22Rv1 (cell line): ENCODE measurements around the gene RASD2.

Experiments used
- H3K27ac ChIP-seq: fragments of 450-650 bp; 2 replicates; pipeline ENCODE4 v1.5.1; 2017
- CTCF ChIP-seq: fragments of 450-650 bp; IDR thresholded peaks from 2 replicates; pipeline ENCODE4 v1.5.1; 2017; ENCODE audit warnings: mild to moderate bottlenecking
- ZFX ChIP-seq: fragments of 450-650 bp; IDR thresholded peaks from 2 replicates; pipeline ENCODE4 v1.6.1; 2017; ENCODE audit warnings: antibody characterized with exemption, borderline replicate concordance

Gene RASD2

GRCh38 chr22:35556666-35557065 is 16.0 kb downstream of the RASD2 start:
- H3K27ac ChIP-seq: no peak overlapping the region
- TF ChIP-seq ZFX: no peak
- no peak for TF ChIP-seq CTCF

GRCh38 chr22:35558031-35558430 is 17.4 kb downstream of the RASD2 start:
- no peak overlapping the region for H3K27ac ChIP-seq
- TF ChIP-seq ZFX (no peak), CTCF (no peak)

- TF ChIP-seq CTCF (no peak), ZFX (no peak)
- H3K27ac ChIP-seq: no peak overlapping the region
These were observed 18.1 kb downstream of the RASD2 start for GRCh38 chr22:35558719-35559118.

- no peak overlapping the region for H3K27ac ChIP-seq
- TF ChIP-seq ZFX (no peak), CTCF (no peak)
These were observed 18.8 kb downstream of the RASD2 start for GRCh38 chr22:35559354-35560005.

- TF ChIP-seq ZFX (no peak), CTCF (no peak)
- H3K27ac ChIP-seq: no peak overlapping the region
These were observed 19.7 kb downstream of the RASD2 start for GRCh38 chr22:35560366-35560765.

- no peak for TF ChIP-seq CTCF
- TF ChIP-seq ZFX: no peak
- no peak overlapping the region for H3K27ac ChIP-seq
These were observed 20.2 kb downstream of the RASD2 start for GRCh38 chr22:35560824-35561223.

- no peak overlapping the region for H3K27ac ChIP-seq
- TF ChIP-seq ZFX (no peak), CTCF (no peak)
These were observed 21.3 kb downstream of the RASD2 start for GRCh38 chr22:35561796-35562526.
